Tibial nerve (tissue), 4 donors: Measurements from ENCODE around the gene OPALIN. TPM values are rescaled to one million over a fixed set of nuclear protein-coding genes. Genes with fewer than 3 reads are reported as not detected.

Experiments
- DNase-seq, 2 donors: peaks; one replicate each; pipeline ENCODE4 v3.0.0-alpha.2; 2019; ENCODE audit warnings: low spot score in 2 of 2
- H3K27ac ChIP-seq, 4 donors: fragments of 200-600 bp; sonication (generic) in 3 of 4; one replicate each; pipeline ENCODE4 v1.5.1; 2017 to 2019; ENCODE audit warnings: mild to moderate bottlenecking in 1 of 4
- H3K27me3 ChIP-seq, 2 donors: fragments of 200-600 bp; sonication (generic) in 1 of 2; one replicate each; pipeline versions ENCODE4 v1.5.1 to v1.6.0; 2017 to 2019
- H3K36me3 ChIP-seq, 3 donors: fragments of 200-600 bp; sonication (generic); one replicate each; pipeline ENCODE4 v1.5.1; 2018 to 2019
- H3K4me1 ChIP-seq, 4 donors: fragments of 200-600 bp; sonication (generic) in 3 of 4; one replicate each; pipeline ENCODE4 v1.5.1; 2017 to 2019
- H3K4me3 ChIP-seq, 4 donors: fragments of 200-600 bp; sonication (generic) in 3 of 4; one replicate each; pipeline ENCODE4 v1.5.1; 2017 to 2019; ENCODE audit warnings: mild to moderate bottlenecking in 1 of 4, moderate library complexity in 1 of 4
- H3K9me3 ChIP-seq, 4 donors: fragments of 200-600 bp; sonication (generic) in 3 of 4; one replicate each; pipeline ENCODE4 v1.5.1; 2017 to 2019
- CTCF ChIP-seq, 5 experiments: fragments of 200-600 bp in 3 of 5; fragments of 450-650 bp in 2 of 5; sonication (generic) in 3 of 5; IDR thresholded peaks; one replicate each; pipeline ENCODE4 v1.5.1; 2016 to 2019; ENCODE audit warnings: antibody characterized with exemption in 5 of 5, mild to moderate bottlenecking in 3 of 5, moderate library complexity in 2 of 5
- EP300 ChIP-seq, 2 donors: sonication (generic); formaldehyde crosslinking; IDR thresholded peaks; one replicate each; pipeline ENCODE4 v1.6.1; 2017; ENCODE audit warnings: antibody characterized with exemption in 2 of 2, mild to moderate bottlenecking in 1 of 2
- POLR2A ChIP-seq, 2 donors: fragments of 450-650 bp; IDR thresholded peaks; one replicate each; pipeline ENCODE4 v1.6.1; 2017; ENCODE audit warnings: antibody characterized with exemption in 2 of 2, mild to moderate bottlenecking in 2 of 2, moderate library complexity in 2 of 2
- WGBS, 2 donors: methylation state at CpG; one replicate each; pipeline ENCODE4 v1.1.5; 2018; 5-methylcytosine and 5-hydroxymethylcytosine counted together
- total RNA-seq, 4 donors: library from RNA; depleted of rRNA; stranded (reverse); fragments of >200 nt; gene quantifications; one replicate each; pipeline ENCODE4 v1.1.0, GENCODE V29; 2016

The OPALIN gene
- total RNA-seq, 4 donors from 2014 or later: not detected

- Histone ChIP-seq H3K9me3 (no peaks in the 10 kb centered on the region), H3K4me3 (no peak overlapping the region), H3K27me3 (peaks cover 0 to 2% of the 10 kb centered on the region in 2 donors), H3K36me3 (no peaks in the 10 kb centered on the region), H3K27ac (no peak overlapping the region), H3K4me1 (peaks cover 0 to 13% (median 0%) of the 10 kb centered on the region in 4 donors)
- WGBS, 2 donors: 72 to 83% methylated on average over 16 of the region's 16 CpGs
- DNase-seq: no peak
- TF ChIP-seq EP300 (IDR thresholded peaks at IDR 0.05): no peak
- TF ChIP-seq CTCF (IDR thresholded peaks at IDR 0.05): no peak
- TF ChIP-seq POLR2A (IDR thresholded peaks at IDR 0.05): no peak
Observed at GRCh38 chr10:96402417-96403305, 43.9 kb upstream of the OPALIN start.

GRCh38 chr10:96401036-96401435, 42.2 kb upstream of the OPALIN start:
- no peak for TF ChIP-seq POLR2A (IDR thresholded peaks at IDR 0.05)
- TF ChIP-seq CTCF (IDR thresholded peaks at IDR 0.05): no peak
- TF ChIP-seq EP300 (IDR thresholded peaks at IDR 0.05): no peak
- H3K27me3 ChIP-seq: peaks cover 0 to 4% of the 10 kb centered on the region in 2 donors

GRCh38 chr10:96400465-96400864, 41.7 kb upstream of the OPALIN start:
- TF ChIP-seq EP300 (IDR thresholded peaks at IDR 0.05) (no peak), CTCF (IDR thresholded peaks at IDR 0.05) (no peak), POLR2A (IDR thresholded peaks at IDR 0.05) (no peak)
- Histone ChIP-seq H3K36me3 (no peaks in the 10 kb centered on the region), H3K9me3 (no peaks in the 10 kb centered on the region), H3K4me1 (peaks cover 0 to 19% (median 0%) of the 10 kb centered on the region in 4 donors), H3K27me3 (peaks cover 0 to 3% of the 10 kb centered on the region in 2 donors), H3K27ac (peak overlapping the region in 1 of 4 donors; percentile 36), H3K4me3 (no peak overlapping the region)
- DNase-seq: no peak
- WGBS, 2 donors: 2 to 29% methylated on average over 3 of the region's 3 CpGs

More at GRCh38 chr10:96401036-96401435, 42.2 kb upstream of the OPALIN start:
- H3K36me3 ChIP-seq: no peaks in the 10 kb centered on the region
- H3K27ac ChIP-seq: peak overlapping the region in 1 of 4 donors; percentile 40
- 25 to 30% methylated on average over 7 of the region's 7 CpGs for WGBS, 2 donors
- no peak for DNase-seq
- H3K4me1 ChIP-seq: peaks cover 0 to 16% (median 0%) of the 10 kb centered on the region in 4 donors
- H3K4me3 ChIP-seq: no peak overlapping the region
- H3K9me3 ChIP-seq: no peaks in the 10 kb centered on the region

GRCh38 chr10:96397902-96398301, 39.1 kb upstream of the OPALIN start:
- no peak overlapping the region for H3K4me3 ChIP-seq
- TF ChIP-seq EP300 (IDR thresholded peaks at IDR 0.05): no peak
- H3K27ac ChIP-seq: no peak overlapping the region
- H3K9me3 ChIP-seq: no peaks in the 10 kb centered on the region
- DNase-seq: no peak
- peaks cover 0 to 19% (median 0%) of the 10 kb centered on the region in 4 donors for H3K4me1 ChIP-seq
- WGBS, 2 donors: 100% methylated on average over 1 of the region's 1 CpG
- H3K27me3 ChIP-seq: peaks cover 0 to 3% of the 10 kb centered on the region in 2 donors
- no peaks in the 10 kb centered on the region for H3K36me3 ChIP-seq

GRCh38 chr10:96395931-96396877, 37.4 kb upstream of the OPALIN start:
- Histone ChIP-seq H3K4me3 (no peak overlapping the region), H3K27me3 (peaks cover 0 to 3% of the 10 kb centered on the region in 2 donors), H3K4me1 (peaks cover 0 to 14% (median 0%) of the 10 kb centered on the region in 4 donors), H3K27ac (no peak overlapping the region), H3K9me3 (no peaks in the 10 kb centered on the region), H3K36me3 (no peaks in the 10 kb centered on the region)
- DNase-seq: peak; percentile 37 to 63
- peak; percentile 75 to 90 (median 85) for TF ChIP-seq CTCF (IDR thresholded peaks at IDR 0.05)
- no peak for TF ChIP-seq POLR2A (IDR thresholded peaks at IDR 0.05)
- WGBS, 2 donors: 26 to 28% methylated on average over 24 of the region's 24 CpGs
